GM18520 (cell line): ENCODE data around the gene ZBTB3.
"Not testable (repeated sequence)": the region's sequence is repeated elsewhere in the genome, so short reads cannot be mapped to it uniquely, and the experiment has no call there.

Experiments
- ATAC-seq: cut with Tn5 transposase; IDR thresholded peaks from one replicate; pipeline ENCODE4 v1.9.1; 2021; ENCODE audit not compliant: unreplicated experiment

ZBTB3 gene

DNA sequence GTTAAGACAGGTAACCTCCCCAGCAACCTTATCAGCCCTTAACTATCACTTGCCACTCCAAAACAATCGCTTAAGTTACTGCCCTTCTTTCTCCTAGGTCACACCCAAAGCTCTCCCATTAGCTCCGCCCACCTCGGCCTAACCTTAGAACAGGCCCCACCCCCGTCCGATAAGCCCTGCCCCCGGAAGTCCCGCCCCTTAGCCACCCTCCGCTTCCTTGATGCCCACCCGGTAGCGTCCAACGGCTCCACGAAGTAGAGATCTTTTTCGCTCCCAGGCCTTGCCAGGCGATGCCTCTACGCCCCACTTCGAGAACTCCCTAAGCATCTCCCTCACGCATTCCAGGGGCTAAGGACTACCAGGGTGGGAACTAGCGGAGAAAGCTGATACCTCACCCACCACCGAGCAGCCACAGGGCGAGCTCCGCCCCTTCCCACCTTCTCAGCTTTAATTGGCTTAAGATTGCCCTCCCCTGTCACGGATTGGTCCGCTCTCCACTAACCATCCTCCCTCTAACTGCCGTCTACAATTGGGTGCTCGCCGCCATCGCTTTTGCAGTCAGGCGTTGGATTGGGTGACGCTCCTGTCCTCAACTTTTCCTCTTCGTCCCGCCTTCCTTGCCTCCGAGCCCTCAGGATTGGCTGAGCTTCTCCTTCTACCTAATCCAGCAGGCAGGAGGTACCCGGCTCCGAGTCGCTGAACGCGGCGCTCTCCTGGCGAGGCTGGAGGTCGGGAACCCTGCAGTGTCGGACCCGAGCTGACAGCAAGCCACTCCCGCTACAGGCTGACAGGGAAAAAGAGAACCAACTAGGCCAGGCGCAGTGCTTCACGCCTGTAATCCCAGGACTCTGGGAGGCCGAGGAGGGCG is at the start of gene ZBTB3:
Gene ZBTB3 (minus strand): TSS at position 425 of the 868 bp plus-strand sequence. CDS start 496 bp downstream, outside the sequence.
- ATAC-seq = peak; percentile 98

DNA sequence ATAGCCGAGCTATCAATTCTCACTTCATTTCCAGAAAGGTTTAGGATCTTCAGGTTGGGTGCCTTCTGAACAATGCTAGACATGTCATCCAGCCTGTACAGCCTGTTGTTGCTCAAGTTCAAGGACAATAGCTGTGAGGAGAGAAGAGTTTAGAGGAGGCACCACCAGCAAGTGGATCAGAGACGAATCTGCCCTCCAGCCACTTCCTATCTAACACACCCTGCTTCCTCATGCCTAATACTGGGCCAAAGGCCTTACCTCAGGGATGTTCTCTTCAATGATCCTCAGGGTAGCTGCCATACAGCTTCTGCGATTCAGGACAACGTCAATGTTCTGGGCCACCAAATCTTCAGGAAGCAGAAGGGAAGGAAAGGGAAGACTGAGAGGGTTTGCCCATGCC is 47.1 kb upstream of the ZBTB3 start:
- no peak for ATAC-seq

DNA sequence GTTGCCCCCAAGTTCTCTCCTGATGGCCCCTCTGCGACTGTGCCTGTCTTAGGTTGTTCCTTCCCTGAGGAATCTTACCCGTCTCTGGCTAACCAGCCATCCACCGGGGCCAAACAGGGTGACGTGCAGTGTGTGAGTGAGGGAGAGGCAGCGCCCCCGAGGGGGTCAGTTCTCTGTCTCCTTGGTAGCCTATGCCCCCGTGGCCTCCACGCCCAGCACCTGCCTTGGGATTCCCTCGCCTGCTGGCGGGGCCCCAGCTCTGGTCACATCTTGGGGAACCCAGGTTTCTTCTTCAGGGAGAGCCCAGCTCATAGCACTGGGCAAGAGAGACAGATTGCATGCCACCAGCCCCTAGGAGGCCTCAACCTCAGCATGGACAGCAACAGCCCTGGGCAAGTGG is 45.5 kb upstream of the ZBTB3 start:
- no peak for ATAC-seq

DNA sequence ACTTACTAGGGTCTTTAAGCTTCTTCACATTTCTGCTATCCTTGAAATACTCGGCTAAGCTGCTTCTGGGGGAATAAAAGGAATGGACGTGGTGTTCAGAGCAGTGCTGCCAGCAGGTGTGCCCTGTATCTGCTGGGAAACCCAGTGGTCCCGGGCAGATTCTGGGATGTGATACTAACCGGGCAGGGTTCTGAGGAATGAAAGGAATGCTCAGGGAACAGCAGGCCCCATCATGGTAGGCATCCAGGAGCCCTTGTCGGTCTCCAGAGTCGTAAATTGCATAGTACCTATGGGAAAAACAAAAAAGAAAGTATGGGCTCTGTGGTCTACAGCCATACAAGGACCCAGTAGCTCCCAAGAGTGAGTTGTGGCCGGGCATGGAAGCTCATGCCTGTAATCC is 42.3 kb upstream of the ZBTB3 start:
- no peak for ATAC-seq

DNA sequence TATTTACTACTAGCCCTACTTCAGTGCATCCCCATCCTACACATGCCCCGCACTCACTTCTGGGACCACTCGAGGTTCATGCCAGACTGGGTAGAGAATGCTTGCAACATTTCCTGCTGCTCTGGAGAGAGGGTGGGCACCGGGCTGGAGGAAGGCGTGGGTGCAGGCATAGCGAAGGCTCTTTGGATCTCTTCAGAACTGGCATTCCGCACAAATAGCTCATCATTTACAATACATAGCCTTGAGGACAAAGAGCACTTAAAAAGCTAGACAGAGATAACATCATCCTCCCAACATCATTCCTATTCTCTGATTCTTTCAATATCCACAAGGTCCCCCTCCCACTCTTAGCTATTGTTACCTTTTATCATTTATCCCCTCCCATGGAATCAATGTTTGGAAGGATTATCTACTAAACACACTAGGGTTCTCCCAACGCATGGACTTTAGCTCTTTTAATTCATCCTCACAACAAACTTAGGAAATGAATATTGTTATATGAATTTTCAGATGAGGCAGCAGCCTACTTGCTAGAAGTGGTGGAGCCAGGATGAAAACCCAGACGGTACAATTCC is 40.3 kb upstream of the ZBTB3 start:
- no peak for ATAC-seq

DNA sequence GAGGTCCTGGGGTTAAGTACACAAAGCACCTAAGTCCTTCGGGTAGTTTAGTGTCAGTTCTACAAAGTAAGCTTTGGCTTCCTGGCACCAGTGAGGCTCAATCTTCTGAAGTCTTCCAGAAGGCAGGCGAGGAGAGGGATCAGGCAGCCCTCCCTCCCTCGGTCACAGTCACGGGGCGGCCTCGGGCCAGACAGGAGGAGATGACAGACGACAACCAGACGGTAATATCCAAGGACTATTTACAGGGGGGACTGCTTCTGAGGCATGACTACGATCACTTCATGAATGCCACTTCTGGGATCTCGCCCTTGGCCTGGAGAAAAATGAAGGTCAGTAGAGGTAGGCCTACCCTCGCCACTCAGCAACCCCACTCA is 38.2 kb upstream of the ZBTB3 start:
- no peak for ATAC-seq

DNA sequence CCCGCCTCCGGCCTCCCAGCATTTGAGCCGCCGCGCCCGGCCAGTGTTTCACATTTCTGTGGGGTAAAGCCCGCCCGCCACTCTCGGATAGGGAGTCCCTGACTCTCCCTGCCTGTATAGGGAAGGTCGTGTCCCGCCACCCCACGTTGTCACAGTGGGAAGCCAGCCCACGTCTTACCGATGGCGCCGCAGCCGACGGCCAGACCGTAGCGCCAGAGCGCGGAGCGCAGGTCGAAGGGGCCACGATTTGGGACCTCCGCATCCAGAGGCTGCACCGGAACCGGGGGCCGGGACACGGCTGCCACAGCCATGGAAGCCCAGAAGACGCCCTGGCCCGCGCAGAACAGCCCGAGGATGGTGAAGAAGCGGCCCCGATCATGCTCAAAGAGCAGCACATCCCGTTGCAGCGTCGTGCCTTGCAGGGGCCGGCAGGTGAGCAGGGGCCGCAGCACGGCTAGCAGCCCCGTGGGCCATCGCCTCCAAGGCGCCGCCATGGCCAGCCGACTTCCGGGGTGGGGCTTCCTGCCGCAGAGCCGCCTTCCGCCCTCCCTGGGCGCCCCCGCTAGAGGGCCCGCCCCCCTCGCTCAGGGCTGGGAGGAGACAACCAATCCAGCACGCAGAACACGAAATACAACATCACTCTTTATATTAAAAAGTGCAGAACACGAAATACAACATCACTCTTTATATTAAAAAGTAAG is 37.7 kb upstream of the ZBTB3 start, which contains the start of gene TMEM223:
Gene TMEM223 (minus strand): TSS at position 506 of the 701 bp plus-strand sequence. CDS start 12 bp downstream, at position 494.
- peak; percentile 55 for ATAC-seq

DNA sequence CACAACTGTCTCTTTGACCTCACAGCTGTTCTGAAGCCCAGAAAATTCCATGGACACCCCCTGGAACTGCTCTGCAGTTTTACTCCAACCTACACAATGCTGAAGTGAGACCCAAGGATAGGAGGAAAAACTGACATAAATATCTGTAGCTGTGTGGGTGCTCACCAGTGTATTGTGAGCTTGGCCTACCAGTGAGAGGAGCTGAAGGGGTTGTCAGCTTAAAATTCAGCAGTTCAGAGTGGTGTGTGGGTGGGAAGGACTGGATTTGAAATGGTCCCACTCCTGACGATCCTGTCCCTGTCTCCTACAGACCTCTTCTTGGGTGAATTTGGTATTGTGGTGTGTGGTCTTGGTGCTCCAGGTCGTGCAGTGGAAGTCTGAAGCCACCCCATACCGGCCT is 35.6 kb upstream of the ZBTB3 start:
- no peak for ATAC-seq

DNA sequence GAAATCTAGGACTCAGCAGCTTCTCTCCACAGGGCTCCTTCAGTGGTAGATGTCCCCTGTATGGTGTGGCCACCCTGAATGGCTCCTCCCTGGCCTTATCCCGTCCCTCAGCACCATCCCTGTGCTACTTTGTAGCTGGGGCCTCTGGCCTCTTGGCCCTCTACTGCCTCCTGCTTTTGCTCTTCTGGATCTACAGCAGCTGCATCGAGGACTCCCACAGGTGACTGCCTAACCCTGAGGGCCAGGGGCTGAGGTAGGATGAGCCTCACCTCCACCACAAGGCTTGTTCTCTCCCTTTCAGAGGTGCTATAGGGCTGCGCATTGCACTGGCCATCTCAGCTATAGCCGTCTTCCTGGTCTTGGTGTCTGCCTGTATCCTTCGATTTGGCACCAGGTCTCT is 35.0 kb upstream of the ZBTB3 start:
- no peak for ATAC-seq

DNA sequence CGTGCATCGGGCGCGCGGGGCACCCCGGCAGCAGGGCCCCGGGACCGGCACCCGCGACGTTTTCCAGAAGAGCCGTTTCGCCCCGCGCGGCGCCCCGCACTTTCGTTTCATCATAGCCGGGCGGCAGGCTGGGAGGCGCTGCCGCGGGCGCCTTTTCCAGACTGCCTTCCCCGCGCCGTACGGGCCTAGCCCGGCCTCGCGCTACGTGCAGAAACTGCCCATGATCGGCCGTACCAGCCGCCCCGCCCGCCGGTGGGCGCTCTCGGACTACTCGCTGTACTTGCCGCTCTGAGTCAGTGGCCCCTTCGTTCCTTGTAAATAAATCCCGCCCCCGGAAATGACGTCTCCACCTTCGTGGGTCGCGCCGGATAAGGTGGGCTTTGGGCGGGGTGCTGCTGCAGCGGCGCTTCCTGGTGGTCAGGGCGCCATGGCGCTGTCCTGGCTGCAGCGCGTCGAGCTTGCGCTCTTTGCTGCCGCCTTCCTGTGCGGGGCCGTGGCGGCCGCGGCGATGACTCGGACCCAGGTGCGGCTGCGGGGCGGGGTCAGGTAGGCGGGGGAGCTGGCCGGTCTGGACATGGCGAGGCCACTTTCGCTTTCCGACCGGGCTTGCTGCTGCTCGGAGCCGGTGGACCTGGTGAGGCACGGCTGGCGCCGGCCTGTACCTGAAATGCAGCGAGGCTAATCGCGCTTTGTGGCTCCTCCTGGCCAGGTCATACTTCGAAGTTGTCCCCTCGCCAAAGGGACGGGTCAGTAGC is 33.2 kb upstream of the ZBTB3 start, which contains the start of gene TMEM179B:
Gene TMEM179B (plus strand): TSS at position 398 of the 755 bp plus-strand sequence. CDS start 30 bp downstream, at position 428.
- peak; percentile 39 for ATAC-seq

DNA sequence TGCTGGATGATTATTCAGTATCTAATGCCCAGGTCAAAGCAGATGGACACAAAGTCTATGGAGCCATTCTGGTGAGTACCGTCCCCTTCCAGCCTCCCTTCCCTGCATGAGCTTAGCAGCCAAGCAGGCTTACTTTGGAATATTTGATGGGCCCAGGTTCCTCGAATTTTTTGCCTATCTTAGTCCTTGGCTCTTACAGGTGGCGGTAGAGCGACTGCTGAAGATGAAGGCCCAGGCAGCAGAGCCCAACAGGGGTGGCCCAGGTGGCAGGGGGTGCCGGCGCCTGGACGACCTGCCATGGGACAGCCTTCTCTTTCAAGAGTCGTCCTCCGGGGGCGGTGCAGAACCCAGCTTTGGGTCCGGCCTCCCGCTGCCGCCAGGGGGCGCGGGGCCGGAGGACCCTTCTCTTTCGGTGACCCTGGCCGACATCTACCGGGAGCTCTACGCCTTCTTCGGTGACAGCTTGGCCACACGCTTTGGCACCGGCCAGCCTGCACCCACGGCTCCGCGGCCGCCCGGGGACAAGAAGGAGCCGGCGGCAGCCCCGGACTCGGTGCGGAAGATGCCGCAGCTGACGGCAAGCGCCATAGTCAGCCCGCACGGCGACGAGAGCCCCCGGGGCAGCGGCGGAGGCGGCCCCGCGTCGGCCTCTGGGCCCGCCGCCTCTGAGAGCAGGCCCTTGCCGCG is 32.5 kb upstream of the ZBTB3 start:
- peak; percentile 52 for ATAC-seq

DNA sequence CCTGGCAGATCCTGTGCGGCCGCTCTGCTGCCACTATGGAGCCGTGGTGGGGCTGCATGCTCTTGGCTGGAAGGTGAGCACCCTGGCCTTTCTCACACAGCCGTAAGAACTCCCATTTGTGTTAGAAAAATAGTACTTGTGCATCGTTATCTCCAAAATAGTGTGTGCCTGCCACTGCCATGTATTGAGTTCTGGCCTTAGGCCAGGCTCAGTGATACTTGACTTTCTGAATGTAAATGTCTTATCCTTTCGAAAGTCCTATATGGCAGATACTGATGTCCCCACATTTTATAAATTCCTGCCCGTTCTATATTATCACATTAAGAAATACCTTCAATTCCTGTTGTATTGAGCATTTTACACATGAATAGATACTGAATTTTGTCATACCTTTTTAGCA is 28.8 kb upstream of the ZBTB3 start:
- ATAC-seq = no peak

DNA sequence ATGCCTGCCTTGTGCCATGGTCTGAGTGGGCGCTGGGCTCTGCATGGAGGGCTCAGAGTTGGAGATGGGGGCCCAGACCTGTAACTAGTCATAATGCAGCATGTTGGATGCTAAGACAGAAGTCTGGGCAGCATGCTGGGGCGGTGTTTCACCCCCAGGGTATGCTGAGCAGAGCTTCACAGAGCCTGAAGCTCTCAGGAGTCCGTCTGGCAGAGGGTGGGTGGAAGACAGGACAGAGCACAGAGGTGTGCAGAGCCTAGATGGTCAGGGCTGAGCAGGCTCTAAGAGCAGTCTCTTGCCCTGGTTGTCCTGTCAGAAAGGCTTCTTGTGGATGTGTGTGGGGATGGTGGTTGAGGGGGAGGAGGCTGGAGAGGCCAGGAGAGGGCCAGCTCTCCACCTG is 24.5 kb upstream of the ZBTB3 start:
- ATAC-seq = no peak

DNA sequence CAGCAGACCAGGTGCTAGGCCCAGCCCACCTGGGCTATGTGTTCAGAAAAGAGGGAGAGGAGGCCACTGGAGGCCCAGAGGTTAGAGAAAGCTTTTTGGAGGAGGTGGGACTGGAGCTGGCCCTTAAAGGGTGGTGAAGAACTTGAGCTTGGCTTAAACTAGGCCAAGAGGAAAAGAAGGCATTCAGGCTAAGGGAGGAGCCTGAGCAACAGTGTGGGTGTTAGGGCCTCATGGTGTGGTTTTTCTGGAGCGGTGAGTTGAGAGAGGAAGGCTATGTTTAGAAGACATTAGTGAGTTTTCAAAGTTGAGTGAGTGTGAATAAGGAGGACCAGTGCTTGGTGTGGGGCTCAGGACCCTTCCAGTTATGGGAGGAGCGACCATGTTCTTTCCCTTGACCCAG is 23.4 kb upstream of the ZBTB3 start:
- no peak for ATAC-seq

DNA sequence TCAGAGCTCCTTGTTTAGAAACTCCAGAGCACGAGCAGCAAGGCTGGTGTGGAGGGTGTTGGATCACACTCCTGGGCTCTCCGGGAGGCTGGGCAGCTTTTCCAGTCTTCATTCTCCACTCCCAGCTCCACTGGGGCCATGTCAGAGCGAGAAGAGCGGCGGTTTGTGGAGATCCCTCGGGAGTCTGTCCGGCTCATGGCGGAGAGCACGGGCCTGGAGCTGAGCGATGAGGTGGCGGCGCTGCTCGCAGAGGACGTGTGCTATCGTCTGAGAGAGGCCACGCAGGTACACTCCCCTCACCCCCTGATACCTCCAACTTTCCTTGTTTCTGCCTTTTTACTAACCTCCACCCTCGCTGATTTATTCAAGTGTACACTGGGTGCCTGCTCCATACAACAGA is 21.7 kb upstream of the ZBTB3 start:
- no peak for ATAC-seq

DNA sequence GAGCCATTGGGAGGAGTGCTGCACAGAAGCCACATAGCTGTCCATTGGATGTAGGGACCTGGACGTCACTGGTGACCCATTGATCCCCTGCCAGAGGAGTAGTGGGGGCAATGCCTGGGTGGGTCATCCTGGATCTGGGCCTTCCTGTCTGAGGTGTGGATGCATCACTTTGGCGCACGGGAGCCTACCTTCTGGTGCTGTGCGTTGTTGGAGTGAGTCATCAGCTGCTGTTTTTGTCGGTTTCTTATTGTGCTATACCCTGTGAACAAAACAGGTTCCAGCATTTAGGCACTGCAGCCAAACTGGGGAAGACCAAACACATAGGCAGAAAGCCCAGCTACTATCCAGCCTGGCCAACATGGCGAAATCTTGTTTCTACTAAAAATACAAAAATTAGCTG is 20.4 kb upstream of the ZBTB3 start:
- no peak for ATAC-seq

DNA sequence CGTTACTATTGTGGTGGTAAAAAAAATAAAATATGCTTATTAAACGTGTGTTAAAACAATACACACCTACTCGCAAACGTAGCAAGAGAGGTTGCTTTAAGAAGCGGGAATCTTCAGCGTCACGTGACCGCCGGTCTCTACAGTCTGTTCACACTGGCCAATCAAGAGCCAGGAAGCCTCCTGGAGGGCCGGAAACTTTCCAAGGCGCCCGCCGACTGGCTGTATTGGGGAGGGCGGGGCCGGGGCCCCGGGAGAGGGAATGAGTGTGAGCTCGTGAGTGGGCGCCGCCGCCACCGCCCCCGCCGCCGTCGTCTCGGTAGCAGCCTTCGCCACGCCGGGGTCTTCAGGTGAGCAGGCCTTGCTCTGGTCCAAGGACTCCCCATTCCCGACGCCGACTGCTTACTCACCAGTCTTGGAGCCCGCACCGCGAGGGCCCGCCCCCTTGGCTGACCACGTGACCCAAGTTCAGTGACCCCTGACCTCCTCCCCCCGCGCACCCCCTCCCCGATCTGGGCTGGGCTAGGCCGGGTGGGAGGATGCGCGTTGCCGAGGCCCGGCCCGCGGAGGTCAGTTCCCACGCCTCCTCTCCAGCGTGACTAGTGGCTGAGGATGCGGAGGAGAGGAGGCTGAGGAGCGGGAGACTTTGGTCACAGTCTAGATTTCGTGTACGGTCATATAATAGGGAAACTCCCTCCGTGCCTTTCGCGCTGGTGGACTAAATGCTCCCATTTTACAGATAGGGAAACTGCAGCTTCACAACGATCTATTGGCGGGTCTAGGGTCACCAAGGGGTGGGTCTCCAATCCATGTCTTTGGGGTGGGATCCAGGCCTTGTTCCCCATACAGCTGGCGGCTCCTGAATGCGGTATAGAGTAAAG is 17.4 kb upstream of the ZBTB3 start, which contains the start of gene TAF6L:
Gene TAF6L (plus strand): TSS at position 253 of the 878 bp plus-strand sequence. CDS start 4,388 bp downstream, outside the sequence.
- ATAC-seq = peak; percentile 85

DNA sequence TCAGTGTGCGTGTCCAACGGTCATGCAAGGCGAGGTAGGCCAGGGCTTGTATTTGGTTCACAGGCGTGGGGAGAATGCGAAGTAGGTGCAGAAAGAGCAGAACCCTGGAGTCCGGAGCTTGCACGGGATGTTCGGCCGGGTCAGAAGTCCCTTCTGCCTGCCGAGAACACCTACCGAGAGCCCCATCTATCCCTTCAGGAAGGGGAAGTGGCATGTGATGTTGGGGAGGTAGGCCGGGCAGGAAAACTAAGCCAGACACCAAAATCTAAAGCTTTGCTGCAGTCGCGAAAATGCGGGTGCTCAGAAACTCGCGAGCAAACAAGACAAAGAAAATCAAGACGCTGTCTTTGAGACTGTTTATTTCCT is 16.8 kb upstream of the ZBTB3 start:
- no peak for ATAC-seq

DNA sequence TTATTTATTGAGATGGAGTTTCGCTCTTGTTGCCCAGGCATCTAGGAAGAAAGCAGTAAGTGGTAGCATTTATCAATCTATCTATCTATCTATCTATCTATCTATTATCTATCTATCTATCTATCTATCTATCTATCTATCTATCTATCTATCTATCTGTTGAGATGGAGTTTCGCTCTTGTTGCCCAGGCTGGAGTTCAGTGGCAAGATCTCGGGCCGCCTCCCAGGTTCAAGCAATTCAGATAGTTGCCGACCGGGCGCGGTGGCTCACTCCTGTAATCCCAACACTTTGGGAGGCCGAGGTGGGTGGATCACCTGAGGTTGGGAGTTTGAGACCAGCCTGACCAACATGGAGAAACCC is 6.9 kb upstream of the ZBTB3 start:
- ATAC-seq = not testable (repeated sequence)
